Skeletal muscle tissue (tissue), 4 donors: ENCODE results near the gene SOX15. TPM values are rescaled to one million over a fixed set of nuclear protein-coding genes. Genes with fewer than 3 reads are reported as not detected.
"Not testable (repeated sequence)": the region's sequence is repeated elsewhere in the genome, so short reads cannot be mapped to it uniquely, and the experiment has no call there.

Experiments used
- H3K27ac ChIP-seq: one replicate; pipeline ENCODE4 v1.7.0; 2013; ENCODE audit warnings: mild to moderate bottlenecking, low read depth, low read length, inconsistent platforms
- H3K27me3 ChIP-seq, 3 donors: one replicate each; pipeline ENCODE4 v1.7.0; 2013; ENCODE audit warnings: low read length in 3 of 3; ENCODE audit not compliant: control insufficient read depth in 3 of 3, insufficient read depth in 3 of 3
- H3K36me3 ChIP-seq, 3 donors: one replicate each; pipeline ENCODE4 v1.7.0; 2013; ENCODE audit warnings: low read length in 3 of 3; ENCODE audit not compliant: control insufficient read depth in 3 of 3, insufficient read depth in 3 of 3
- H3K4me1 ChIP-seq, 3 donors: one replicate each; pipeline ENCODE4 v1.7.0; 2013; ENCODE audit warnings: low read length in 3 of 3, mild to moderate bottlenecking in 3 of 3; ENCODE audit not compliant: control insufficient read depth in 3 of 3, insufficient read depth in 3 of 3
- H3K4me3 ChIP-seq, 3 donors: one replicate each; pipeline ENCODE4 v1.7.0; 2013; ENCODE audit warnings: low read length in 3 of 3
- H3K9ac ChIP-seq, 3 donors: one replicate each; pipeline ENCODE4 v1.7.0; 2013; ENCODE audit warnings: low read length in 3 of 3, mild to moderate bottlenecking in 3 of 3, moderate library complexity in 2 of 3, low read depth in 1 of 3
- H3K9me3 ChIP-seq, 3 donors: one replicate each; pipeline ENCODE4 v1.7.0; 2013; ENCODE audit warnings: low read length in 3 of 3; ENCODE audit not compliant: control insufficient read depth in 3 of 3
- total RNA-seq: library from RNA; depleted of rRNA; stranded (reverse); fragments of >200 nt; gene quantifications from one replicate; pipeline ENCODE4 v1.2.3, GENCODE V29; 2014
- donor health status: Osteomylitis.

SOX15 gene
- total RNA-seq, 1 donor from 2014 or later, result not detected

- Histone ChIP-seq H3K36me3 (peaks cover 0 to 5% (median 2%) of the 10 kb centered on the region in 3 donors), H3K9me3 (no peaks in the 10 kb centered on the region), H3K4me1 (peaks cover 24 to 29% (median 27%) of the 10 kb centered on the region in 3 donors), H3K27me3 (no peaks in the 10 kb centered on the region), H3K27ac (peak overlapping the region; percentile 6), H3K4me3 (no peak overlapping the region), H3K9ac (no peak overlapping the region)
Measured at GRCh38 chr17:7612294-7612640, 22.4 kb upstream of the SOX15 start.

GRCh38 chr17:7611635-7612293, 21.9 kb upstream of the SOX15 start:
- Histone ChIP-seq H3K4me3 (peak overlapping the region in 1 of 3 donors; percentile 11), H3K27me3 (no peaks in the 10 kb centered on the region), H3K9me3 (no peaks in the 10 kb centered on the region), H3K9ac (peak overlapping the region in 1 of 3 donors; percentile 14), H3K27ac (peak overlapping the region; percentile 6), H3K36me3 (peaks cover 0 to 5% (median 2%) of the 10 kb centered on the region in 3 donors), H3K4me1 (peaks cover 26 to 31% (median 27%) of the 10 kb centered on the region in 3 donors)

GRCh38 chr17:7610641-7611040, 20.7 kb upstream of the SOX15 start:
- Histone ChIP-seq H3K27me3 (no peaks in the 10 kb centered on the region), H3K9ac (no peak overlapping the region), H3K27ac (no peak overlapping the region), H3K4me3 (no peak overlapping the region), H3K9me3 (no peaks in the 10 kb centered on the region), H3K36me3 (peaks cover 0 to 7% (median 2%) of the 10 kb centered on the region in 3 donors), H3K4me1 (peaks cover 34 to 37% (median 35%) of the 10 kb centered on the region in 3 donors)

- H3K27ac ChIP-seq, result peak overlapping the region; percentile 88
- no peaks in the 10 kb centered on the region for H3K27me3 ChIP-seq
- no peaks in the 10 kb centered on the region for H3K9me3 ChIP-seq
- H3K36me3 ChIP-seq, result peaks cover 20 to 37% (median 28%) of the 10 kb centered on the region in 3 donors
- H3K9ac ChIP-seq, result peak overlapping the region in 2 of 3 donors; percentile 47 to 68
- H3K4me1 ChIP-seq, result peaks cover 11 to 14% (median 11%) of the 10 kb centered on the region in 3 donors
- H3K4me3 ChIP-seq, result no peak overlapping the region
Measured at GRCh38 chr17:7606280-7606679, 16.4 kb upstream of the SOX15 start.

GRCh38 chr17:7597561-7597960, 7.7 kb upstream of the SOX15 start:
- H3K9ac ChIP-seq, H3K4me3 ChIP-seq, H3K27me3 ChIP-seq, H3K4me1 ChIP-seq, H3K27ac ChIP-seq, H3K9me3 ChIP-seq: not testable (repeated sequence)
- peaks cover 69 to 82% (median 74%) of the 10 kb centered on the region in 3 donors for H3K36me3 ChIP-seq

- Histone ChIP-seq H3K4me1 (peaks cover 7 to 22% (median 18%) of the 10 kb centered on the region in 3 donors), H3K27me3 (no peaks in the 10 kb centered on the region), H3K4me3 (no peak overlapping the region), H3K9ac (no peak overlapping the region), H3K9me3 (no peaks in the 10 kb centered on the region), H3K36me3 (peaks cover 57 to 62% (median 58%) of the 10 kb centered on the region in 3 donors), H3K27ac (no peak overlapping the region)
Measured at GRCh38 chr17:7593296-7593695, 3.4 kb upstream of the SOX15 start.

GRCh38 chr17:7592422-7593021, 2.6 kb upstream of the SOX15 start:
- H3K4me1 ChIP-seq, result peaks cover 7 to 22% (median 19%) of the 10 kb centered on the region in 3 donors
- no peaks in the 10 kb centered on the region for H3K27me3 ChIP-seq
- no peak overlapping the region for H3K9ac ChIP-seq
- H3K9me3 ChIP-seq, result no peaks in the 10 kb centered on the region
- H3K4me3 ChIP-seq, result no peak overlapping the region
- H3K36me3 ChIP-seq, result peaks cover 59 to 66% (median 60%) of the 10 kb centered on the region in 3 donors
- H3K27ac ChIP-seq, result no peak overlapping the region

GRCh38 chr17:7591596-7591995, 1.7 kb upstream of the SOX15 start:
- no peaks in the 10 kb centered on the region for H3K27me3 ChIP-seq
- H3K9me3 ChIP-seq, result no peaks in the 10 kb centered on the region
- no peak overlapping the region for H3K27ac ChIP-seq
- no peak overlapping the region for H3K9ac ChIP-seq
- peaks cover 57 to 68% (median 66%) of the 10 kb centered on the region in 3 donors for H3K36me3 ChIP-seq
- peaks cover 7 to 22% (median 22%) of the 10 kb centered on the region in 3 donors for H3K4me1 ChIP-seq
- no peak overlapping the region for H3K4me3 ChIP-seq

GRCh38 chr17:7590743-7591142, 849 bp upstream of the SOX15 start:
- H3K4me3 ChIP-seq, result no peak overlapping the region
- H3K27ac ChIP-seq, result peak overlapping the region; percentile 28
- H3K36me3 ChIP-seq, result peaks cover 51 to 64% (median 60%) of the 10 kb centered on the region in 3 donors
- peak overlapping the region in 1 of 3 donors; percentile 3 for H3K9ac ChIP-seq
- H3K9me3 ChIP-seq, result no peaks in the 10 kb centered on the region
- H3K27me3 ChIP-seq, result no peaks in the 10 kb centered on the region
- peaks cover 7 to 24% (median 22%) of the 10 kb centered on the region in 3 donors for H3K4me1 ChIP-seq

- peak overlapping the region; percentile 58 to 79 (median 77) for H3K9ac ChIP-seq
- H3K27me3 ChIP-seq, result no peaks in the 10 kb centered on the region
- peaks cover 17 to 38% (median 24%) of the 10 kb centered on the region in 3 donors for H3K4me1 ChIP-seq
- peak overlapping the region; percentile 47 for H3K27ac ChIP-seq
- peak overlapping the region; percentile 46 to 67 (median 54) for H3K4me3 ChIP-seq
- no peaks in the 10 kb centered on the region for H3K9me3 ChIP-seq
- peaks cover 37 to 50% (median 46%) of the 10 kb centered on the region in 3 donors for H3K36me3 ChIP-seq
Measured at GRCh38 chr17:7589204-7589868, 558 bp downstream of the SOX15 start.
